OCI-LY1 (cell line): ENCODE results near the gene PCSK7.

Source experiments
- CTCF ChIP-seq: fragments of 200-600 bp; sonication (generic), shearing (Covaris generic); IDR thresholded peaks from 2 replicates; pipeline ENCODE4 v1.5.1; 2017; ENCODE audit warnings: mild to moderate bottlenecking, antibody characterized with exemption, low read length, moderate library complexity, mixed read lengths
- EZH2 ChIP-seq: fragments of 200-600 bp; sonication (generic), shearing (Covaris generic); IDR thresholded peaks from 2 replicates; pipeline ENCODE4 v1.8.0; 2017; ENCODE audit warnings: borderline replicate concordance, mixed run types, mild to moderate bottlenecking, antibody characterized with exemption, low read length, moderate library complexity, mixed read lengths

GRCh38 chr11:117157507-117157906, 74.4 kb downstream of the PCSK7 start:
- TF ChIP-seq CTCF (no peak), EZH2 (no peak)
